ENCODE measurements around the gene SPATS2L. TPM values are rescaled to one million over a fixed set of nuclear protein-coding genes. Genes with fewer than 3 reads are reported as not detected.

SPATS2L gene
- total RNA-seq, 1 experiment from 2014 or later, result 47.3 TPM

GRCh38 chr2:200525066-200525465 lies 218.6 kb downstream of the SPATS2L start:
- Mint-ChIP-seq H3K9me3 (no peaks in the 10 kb centered on the region; a peak in 1 of 5 replicates), H3K36me3 (ENCODE audit: insufficient read depth in 1 of 3, low read depth in 3 of 3) (no peaks in the 10 kb centered on the region), H3K27me3 (ENCODE audit: low read depth) (peaks cover 12% of the 10 kb centered on the region), H3K4me3 (no peak overlapping the region), H3K4me1 (peaks cover 15 to 17% of the 10 kb centered on the region in 2 experiments), H3K27ac (no peak overlapping the region)
- Histone ChIP-seq H2AFZ (ENCODE audit: low read length) (no peak overlapping the region), H3K27ac (ENCODE audit: insufficient read length, low read depth, low read length) (no peak overlapping the region), H3K56ac (ENCODE audit: insufficient read length, low read depth, low read length) (no peak overlapping the region), H3K9ac (ENCODE audit: extremely low read depth, insufficient read length, low read length) (no peak overlapping the region), H3K4me2 (ENCODE audit: insufficient read depth, insufficient read length, low read length) (no peak overlapping the region), H3K18ac (ENCODE audit: insufficient read length, low read depth, low read length) (no peak overlapping the region), H2BK20ac (ENCODE audit: low read depth, low read length, poor library complexity, severe bottlenecking) (no peak overlapping the region), H2BK5ac (ENCODE audit: insufficient read length, low read length) (no peak overlapping the region), H4K8ac (replicated peaks; ENCODE audit: insufficient read length, low read depth, low read length) (no peak overlapping the region), H3K79me1 (ENCODE audit: insufficient read depth, low read depth, low read length, poor library complexity, severe bottlenecking) (no peaks in the 10 kb centered on the region), H3K9me3 (ENCODE audit: control insufficient read depth, low read depth, low read length) (no peaks in the 10 kb centered on the region), H3K27me3 (ENCODE audit: insufficient read depth, low read length) (no peaks in the 10 kb centered on the region; the same call in 1 of the 2 replicates), H3K4ac (ENCODE audit: low read depth, low read length) (no peak overlapping the region), H3K79me2 (ENCODE audit: insufficient read depth, low read length) (peaks cover 11% of the 10 kb centered on the region; the same call in 1 of the 2 replicates), H2BK15ac (ENCODE audit: low read depth, low read length) (no peak overlapping the region), H3K14ac (ENCODE audit: insufficient read depth, low read length) (no peak overlapping the region), H2AK5ac (ENCODE audit: insufficient read length, low read length) (no peak overlapping the region), H2BK120ac (ENCODE audit: low read depth, low read length, poor library complexity, severe bottlenecking) (no peak overlapping the region), H4K5ac (ENCODE audit: insufficient read length, low read depth, low read length) (no peak overlapping the region), H2BK12ac (ENCODE audit: insufficient read length, low read depth, low read length) (no peak overlapping the region), H3K4me1 (ENCODE audit: insufficient read depth, low read length) (no peaks in the 10 kb centered on the region; the same call in 1 of the 2 replicates), H3K23ac (ENCODE audit: insufficient read length, low read depth, low read length) (no peak overlapping the region), H4K91ac (ENCODE audit: insufficient read length, low read depth, low read length) (no peak overlapping the region), H3K23me2 (ENCODE audit: insufficient read length, low read depth, low read length, poor library complexity, severe bottlenecking) (peaks cover 4% of the 10 kb centered on the region), H4K20me1 (ENCODE audit: control insufficient read depth, insufficient read depth, insufficient read length) (no peaks in the 10 kb centered on the region), H3T11ph (ENCODE audit: low read length) (no peak overlapping the region)
- DNase-seq, result no peak
- WGBS (ENCODE audit: extremely low coverage, insufficient read length, low lambda C conversion rate), result no CpG with 5 or more reads among the region's 2 CpGs
- TF ChIP-seq, protein P1, sequence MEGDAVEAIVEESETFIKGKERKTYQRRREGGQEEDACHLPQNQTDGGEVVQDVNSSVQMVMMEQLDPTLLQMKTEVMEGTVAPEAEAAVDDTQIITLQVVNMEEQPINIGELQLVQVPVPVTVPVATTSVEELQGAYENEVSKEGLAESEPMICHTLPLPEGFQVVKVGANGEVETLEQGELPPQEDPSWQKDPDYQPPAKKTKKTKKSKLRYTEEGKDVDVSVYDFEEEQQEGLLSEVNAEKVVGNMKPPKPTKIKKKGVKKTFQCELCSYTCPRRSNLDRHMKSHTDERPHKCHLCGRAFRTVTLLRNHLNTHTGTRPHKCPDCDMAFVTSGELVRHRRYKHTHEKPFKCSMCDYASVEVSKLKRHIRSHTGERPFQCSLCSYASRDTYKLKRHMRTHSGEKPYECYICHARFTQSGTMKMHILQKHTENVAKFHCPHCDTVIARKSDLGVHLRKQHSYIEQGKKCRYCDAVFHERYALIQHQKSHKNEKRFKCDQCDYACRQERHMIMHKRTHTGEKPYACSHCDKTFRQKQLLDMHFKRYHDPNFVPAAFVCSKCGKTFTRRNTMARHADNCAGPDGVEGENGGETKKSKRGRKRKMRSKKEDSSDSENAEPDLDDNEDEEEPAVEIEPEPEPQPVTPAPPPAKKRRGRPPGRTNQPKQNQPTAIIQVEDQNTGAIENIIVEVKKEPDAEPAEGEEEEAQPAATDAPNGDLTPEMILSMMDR (conservative IDR thresholded peaks at IDR 0.05), result no peak
